ENCODE results near the gene RAI1.

RAI1 gene

GRCh38 chr17:17839791-17840707 is 158.8 kb downstream of the RAI1 start (continued):
- TF ChIP-seq, protein P1, sequence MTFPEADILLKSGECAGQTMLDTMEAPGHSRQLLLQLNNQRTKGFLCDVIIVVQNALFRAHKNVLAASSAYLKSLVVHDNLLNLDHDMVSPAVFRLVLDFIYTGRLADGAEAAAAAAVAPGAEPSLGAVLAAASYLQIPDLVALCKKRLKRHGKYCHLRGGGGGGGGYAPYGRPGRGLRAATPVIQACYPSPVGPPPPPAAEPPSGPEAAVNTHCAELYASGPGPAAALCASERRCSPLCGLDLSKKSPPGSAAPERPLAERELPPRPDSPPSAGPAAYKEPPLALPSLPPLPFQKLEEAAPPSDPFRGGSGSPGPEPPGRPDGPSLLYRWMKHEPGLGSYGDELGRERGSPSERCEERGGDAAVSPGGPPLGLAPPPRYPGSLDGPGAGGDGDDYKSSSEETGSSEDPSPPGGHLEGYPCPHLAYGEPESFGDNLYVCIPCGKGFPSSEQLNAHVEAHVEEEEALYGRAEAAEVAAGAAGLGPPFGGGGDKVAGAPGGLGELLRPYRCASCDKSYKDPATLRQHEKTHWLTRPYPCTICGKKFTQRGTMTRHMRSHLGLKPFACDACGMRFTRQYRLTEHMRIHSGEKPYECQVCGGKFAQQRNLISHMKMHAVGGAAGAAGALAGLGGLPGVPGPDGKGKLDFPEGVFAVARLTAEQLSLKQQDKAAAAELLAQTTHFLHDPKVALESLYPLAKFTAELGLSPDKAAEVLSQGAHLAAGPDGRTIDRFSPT (tag by site-specific recombination; IDR thresholded peaks at IDR 0.05), result peak; percentile 91
- TF ChIP-seq KLF9 (tag by site-specific recombination; IDR thresholded peaks at IDR 0.05; ENCODE audit: low read depth) (peak; percentile 20; the same call in 1 of the 2 replicates), ZFHX2 (tag by site-specific recombination; conservative IDR thresholded peaks at IDR 0.05) (no peak), IKZF3 (tag by site-specific recombination; IDR thresholded peaks at IDR 0.05) (0 out of 2 replicates have a peak, but pooled peaks have one; percentile 55), TRIM28 (IDR thresholded peaks at IDR 0.05; ENCODE audit: borderline replicate concordance, low read length) (no peak), ZNF121 (tag by site-specific recombination; IDR thresholded peaks at IDR 0.05) (peak; percentile 92), ZNF223 (tag by site-specific recombination; IDR thresholded peaks at IDR 0.05) (peak; percentile 78; the same call in 1 of the 2 replicates), ZNF292 (tag by site-specific recombination; IDR thresholded peaks at IDR 0.05; ENCODE audit: borderline replicate concordance, low read depth) (no peak), HOXA7 (CRISPR knock-in tag; IDR thresholded peaks at IDR 0.05; ENCODE audit: borderline replicate concordance) (no peak), ZNF660 (tag by site-specific recombination; IDR thresholded peaks at IDR 0.05) (peak; percentile 84; the same call in 1 of the 2 replicates), BCL11B (tag by site-specific recombination; IDR thresholded peaks at IDR 0.05; ENCODE audit: low read depth) (peak; percentile 43; the same call in 1 of the 2 replicates), ZNF184 (tag by site-specific recombination; IDR thresholded peaks at IDR 0.05) (peak; percentile 82; the same call in 1 of the 2 replicates), ZNF76 (tag by site-specific recombination; IDR thresholded peaks at IDR 0.05; ENCODE audit: borderline replicate concordance, low read depth) (peak; percentile 61), ZEB2 (tag by site-specific recombination; IDR thresholded peaks at IDR 0.05) (peak; percentile 92), ZNF423 (tag by site-specific recombination; IDR thresholded peaks at IDR 0.05) (peak; percentile 63), ZNF19 (tag by site-specific recombination; IDR thresholded peaks at IDR 0.05; ENCODE audit: low read depth) (no peak), ZNF404 (tag by site-specific recombination; IDR thresholded peaks at IDR 0.05) (no peak), ZNF416 (tag by site-specific recombination; IDR thresholded peaks at IDR 0.05) (no peak), ZNF169 (tag by site-specific recombination; IDR thresholded peaks at IDR 0.05) (no peak), KLF7 (tag by site-specific recombination; IDR thresholded peaks at IDR 0.05; ENCODE audit: borderline replicate concordance) (peak; percentile 28; the same call in 1 of the 2 replicates), ZNF391 (tag by site-specific recombination; IDR thresholded peaks at IDR 0.05; ENCODE audit: borderline replicate concordance, low read depth) (peak; percentile 77; the same call in 1 of the 2 replicates), ZSCAN30 (tag by site-specific recombination; IDR thresholded peaks at IDR 0.05) (peak; percentile 61), ZNF596 (tag by site-specific recombination; IDR thresholded peaks at IDR 0.05) (no peak; the same call in 1 of the 2 replicates), ZFP69B (tag by site-specific recombination; IDR thresholded peaks at IDR 0.05) (peak; percentile 59; the same call in 1 of the 2 replicates), KLF10 (tag by site-specific recombination; IDR thresholded peaks at IDR 0.05) (peak; percentile 74; the same call in 1 of the 2 replicates), PATZ1 (tag by site-specific recombination; IDR thresholded peaks at IDR 0.05) (peak; percentile 98), GLIS2 (tag by site-specific recombination; IDR thresholded peaks at IDR 0.05) (peak; percentile 92)
- TF ChIP-seq, protein P2, sequence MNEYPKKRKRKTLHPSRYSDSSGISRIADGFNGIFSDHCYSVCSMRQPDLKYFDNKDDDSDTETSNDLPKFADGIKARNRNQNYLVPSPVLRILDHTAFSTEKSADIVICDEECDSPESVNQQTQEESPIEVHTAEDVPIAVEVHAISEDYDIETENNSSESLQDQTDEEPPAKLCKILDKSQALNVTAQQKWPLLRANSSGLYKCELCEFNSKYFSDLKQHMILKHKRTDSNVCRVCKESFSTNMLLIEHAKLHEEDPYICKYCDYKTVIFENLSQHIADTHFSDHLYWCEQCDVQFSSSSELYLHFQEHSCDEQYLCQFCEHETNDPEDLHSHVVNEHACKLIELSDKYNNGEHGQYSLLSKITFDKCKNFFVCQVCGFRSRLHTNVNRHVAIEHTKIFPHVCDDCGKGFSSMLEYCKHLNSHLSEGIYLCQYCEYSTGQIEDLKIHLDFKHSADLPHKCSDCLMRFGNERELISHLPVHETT (tag by site-specific recombination; IDR thresholded peaks at IDR 0.05), result 0 out of 2 replicates have a peak, but pooled peaks have one; percentile 17
- TF ChIP-seq, protein P3, sequence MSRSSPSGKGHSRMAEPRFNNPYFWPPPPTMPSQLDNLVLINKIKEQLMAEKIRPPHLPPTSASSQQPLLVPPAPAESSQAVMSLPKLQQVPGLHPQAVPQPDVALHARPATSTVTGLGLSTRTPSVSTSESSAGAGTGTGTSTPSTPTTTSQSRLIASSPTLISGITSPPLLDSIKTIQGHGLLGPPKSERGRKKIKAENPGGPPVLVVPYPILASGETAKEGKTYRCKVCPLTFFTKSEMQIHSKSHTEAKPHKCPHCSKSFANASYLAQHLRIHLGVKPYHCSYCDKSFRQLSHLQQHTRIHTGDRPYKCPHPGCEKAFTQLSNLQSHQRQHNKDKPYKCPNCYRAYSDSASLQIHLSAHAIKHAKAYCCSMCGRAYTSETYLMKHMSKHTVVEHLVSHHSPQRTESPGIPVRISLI (tag by site-specific recombination; IDR thresholded peaks at IDR 0.05), result no peak
- TF ChIP-seq, protein P4, sequence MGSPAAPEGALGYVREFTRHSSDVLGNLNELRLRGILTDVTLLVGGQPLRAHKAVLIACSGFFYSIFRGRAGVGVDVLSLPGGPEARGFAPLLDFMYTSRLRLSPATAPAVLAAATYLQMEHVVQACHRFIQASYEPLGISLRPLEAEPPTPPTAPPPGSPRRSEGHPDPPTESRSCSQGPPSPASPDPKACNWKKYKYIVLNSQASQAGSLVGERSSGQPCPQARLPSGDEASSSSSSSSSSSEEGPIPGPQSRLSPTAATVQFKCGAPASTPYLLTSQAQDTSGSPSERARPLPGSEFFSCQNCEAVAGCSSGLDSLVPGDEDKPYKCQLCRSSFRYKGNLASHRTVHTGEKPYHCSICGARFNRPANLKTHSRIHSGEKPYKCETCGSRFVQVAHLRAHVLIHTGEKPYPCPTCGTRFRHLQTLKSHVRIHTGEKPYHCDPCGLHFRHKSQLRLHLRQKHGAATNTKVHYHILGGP (tag by site-specific recombination; IDR thresholded peaks at IDR 0.05), result no peak

All from HEK293 (cell line).